Heart right ventricle (tissue), 16 donors: ENCODE data around the gene GFER. TPM values are rescaled to one million over a fixed set of nuclear protein-coding genes. Genes with fewer than 3 reads are reported as not detected.

Experiments used
- ATAC-seq, 8 donors: fragments of 200-7000 bp; cut with Tn5 transposase; one replicate each; pipeline ENCODE4 v1.9.1; 2020; ENCODE audit warnings: mild to moderate bottlenecking in 8 of 8, moderate library complexity in 8 of 8, moderate number of reproducible peaks in 1 of 8
- DNase-seq, 2 donors: peaks; one replicate each; pipeline ENCODE4 v3.0.0-alpha.2; 2020
- H3K27ac ChIP-seq, 10 donors: fragments of 200-600 bp; sonication (generic) in 2 of 10; one replicate each; pipeline versions ENCODE4 v1.5.0 to v1.8.0; 2020 to 2022; ENCODE audit warnings: mild to moderate bottlenecking in 3 of 10
- H3K27me3 ChIP-seq, 7 donors: fragments of 200-600 bp; one replicate each; pipeline ENCODE4 v1.8.0; 2021 to 2022; ENCODE audit warnings: mild to moderate bottlenecking in 2 of 7
- H3K36me3 ChIP-seq, 9 donors: fragments of 200-600 bp; sonication (generic) in 1 of 9; one replicate each; pipeline versions ENCODE4 v1.5.0 to v1.8.0; 2020 to 2022; ENCODE audit warnings: mild to moderate bottlenecking in 2 of 9
- H3K4me1 ChIP-seq, 9 donors: fragments of 200-600 bp; sonication (generic) in 1 of 9; one replicate each; pipeline versions ENCODE4 v1.5.0 to v1.8.0; 2020 to 2022; ENCODE audit warnings: mild to moderate bottlenecking in 4 of 9
- H3K4me3 ChIP-seq, 10 donors: fragments of 200-600 bp; sonication (generic) in 2 of 10; one replicate each; pipeline versions ENCODE4 v1.5.0 to v1.8.0; 2020 to 2022; ENCODE audit warnings: mild to moderate bottlenecking in 7 of 10, moderate library complexity in 2 of 10
- H3K9me3 ChIP-seq, 11 donors: fragments of 200-600 bp in 10 of 11; sonication (generic) in 2 of 11; one replicate each; pipeline versions ENCODE4 v1.5.0 to v1.8.0; 2013 to 2022; ENCODE audit warnings: mild to moderate bottlenecking in 2 of 11, control low read depth in 1 of 11, moderate library complexity in 1 of 11
- WGBS, 2 donors: extraction: QIAGEN DNeasy Blood & Tissue Kit; methylation state at CpG; one replicate each; pipeline ENCODE4 v1.1.7; 2013; ENCODE audit warnings: inconsistent platforms in 1 of 2; 5-methylcytosine and 5-hydroxymethylcytosine counted together
- intact Hi-C, 10 donors: fragments of 100-400 bp; cut with DNase I; formaldehyde crosslinking; loops; one replicate each; pipeline versions ENCODE4 v1.11.1 to v1.14.2; 2022
- polyA plus RNA-seq, 2 donors: library from polyadenylated mRNA; stranded (reverse); fragments of 200-250 nt; gene quantifications; one replicate each; pipeline ENCODE4 v1.2.3, GENCODE V29; 2013
- total RNA-seq, 10 donors: library from RNA; stranded (reverse); fragmentation: NEBNext Ultra II Directional in 3 of 10; extraction: Animal tissue kit (Norgen Biotek cat#: 25700) in 3 of 10; gene quantifications; one replicate each; pipeline versions ENCODE4 v1.2.1 to v1.2.4, GENCODE V29; 2021 to 2023
- TF ChIP-seq, protein P1 (sequence below), 9 donors: fragments of 200-600 bp; sonication (generic) in 2 of 9; IDR thresholded peaks; one replicate each; pipeline versions ENCODE4 v1.5.0 to v1.8.0; 2021 to 2022; ENCODE audit warnings: antibody characterized with exemption in 9 of 9, mild to moderate bottlenecking in 5 of 9, moderate library complexity in 1 of 9
- donor health status: Arrhythmogenic right ventricular cardiomyopathy.
- donor health status: ischemic (EF 13 %, LVEDD 7.1; RV severe dilation, severe dysfunction).
- donor health status: healthy with polysubstance abuse.
- donor health status: DM: no; HTN: yes; CAD: no.
- donor health status: DM: no; HTN: no; CAD: no.
- donor health status: ischemic (EF 25% LVEDD 6.9; RV normal size, moderate dysfunction).
- donor health status: ischemic (EF 25% LVEDD 5.7; RV mildly dilated, moderate dysfunction).
- donor health status: healthy.
- donor health status: DM: yes; HTN: yes; CAD: no.
- donor health status: Ischemic cardiomyopathy.
- donor health status: ischemic (EF 35%, LVEDD 5.7; RV mildly dilated, moderate dysfunction).
- donor health status: nonischemic (EF 11% LVEDD 7.7; RV severe dilation, severe dysfunction).
- donor health status: DM: yes; HTN: yes; CAD: no.
- donor health status: PGD.
- donor health status: ischemic (EF 29% LVEDD 5.4; RV normal size, mild dysfunction).
- donor health status: nonischemic (EF 23%, LVEDD 6.1; RV moderate dilation, normal function).

Gene GFER
- total and polyA plus RNA-seq, 12 donors, result 14.7 to 65.6 (median 24.8) TPM

DNA sequence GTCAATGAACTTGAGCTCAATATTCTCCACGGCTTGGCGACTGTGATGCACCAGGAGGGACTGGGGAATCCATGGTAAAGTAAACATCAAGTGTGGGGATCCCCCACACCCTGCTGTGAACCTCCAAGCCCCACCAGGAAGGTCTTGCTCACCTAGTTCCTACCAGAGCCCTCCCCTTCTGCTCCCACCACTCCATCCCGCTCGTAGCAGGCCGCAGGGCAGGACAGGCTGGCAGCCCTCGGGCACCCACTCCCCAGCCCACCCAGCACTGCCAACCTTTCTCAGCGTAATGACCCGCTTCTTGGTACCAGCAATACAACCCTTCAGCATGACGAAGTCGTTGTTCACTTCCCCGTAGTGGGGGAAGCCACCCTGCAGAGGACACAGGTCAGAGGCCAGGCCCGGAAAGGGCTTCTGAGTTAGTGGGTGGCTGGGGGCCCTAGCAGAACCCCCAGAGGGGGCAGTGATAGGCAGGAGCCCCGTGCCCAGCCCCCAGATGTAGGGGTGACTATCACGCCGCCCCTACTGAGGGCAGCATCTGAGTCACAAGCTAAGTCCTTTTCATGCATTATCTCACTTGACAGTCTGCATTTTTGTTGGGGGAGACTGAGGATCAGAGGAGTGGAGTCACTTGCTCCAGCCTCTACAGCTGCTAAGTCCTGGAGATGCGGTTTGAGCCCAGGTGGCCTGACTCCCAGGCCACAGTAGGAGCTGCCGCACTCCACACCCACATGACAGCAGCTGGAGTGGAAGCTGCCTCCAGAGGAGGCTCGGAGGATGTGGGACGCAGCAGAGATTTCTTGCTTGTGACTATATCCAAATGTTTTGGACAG, 38.2 kb upstream of the GFER start:
- no peak for ATAC-seq
- peaks cover 11 to 29% (median 20%) of the 10 kb centered on the region in 9 donors for H3K4me1 ChIP-seq
- H3K9me3 ChIP-seq, result no peaks in the 10 kb centered on the region
- peaks cover 0 to 6% (median 3%) of the 10 kb centered on the region in 9 donors for H3K36me3 ChIP-seq
- intact Hi-C loops, result no loop called here
- 84 to 86% methylated on average over 19 of the region's 19 CpGs for WGBS, 2 donors
- TF ChIP-seq, protein P1, sequence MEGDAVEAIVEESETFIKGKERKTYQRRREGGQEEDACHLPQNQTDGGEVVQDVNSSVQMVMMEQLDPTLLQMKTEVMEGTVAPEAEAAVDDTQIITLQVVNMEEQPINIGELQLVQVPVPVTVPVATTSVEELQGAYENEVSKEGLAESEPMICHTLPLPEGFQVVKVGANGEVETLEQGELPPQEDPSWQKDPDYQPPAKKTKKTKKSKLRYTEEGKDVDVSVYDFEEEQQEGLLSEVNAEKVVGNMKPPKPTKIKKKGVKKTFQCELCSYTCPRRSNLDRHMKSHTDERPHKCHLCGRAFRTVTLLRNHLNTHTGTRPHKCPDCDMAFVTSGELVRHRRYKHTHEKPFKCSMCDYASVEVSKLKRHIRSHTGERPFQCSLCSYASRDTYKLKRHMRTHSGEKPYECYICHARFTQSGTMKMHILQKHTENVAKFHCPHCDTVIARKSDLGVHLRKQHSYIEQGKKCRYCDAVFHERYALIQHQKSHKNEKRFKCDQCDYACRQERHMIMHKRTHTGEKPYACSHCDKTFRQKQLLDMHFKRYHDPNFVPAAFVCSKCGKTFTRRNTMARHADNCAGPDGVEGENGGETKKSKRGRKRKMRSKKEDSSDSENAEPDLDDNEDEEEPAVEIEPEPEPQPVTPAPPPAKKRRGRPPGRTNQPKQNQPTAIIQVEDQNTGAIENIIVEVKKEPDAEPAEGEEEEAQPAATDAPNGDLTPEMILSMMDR (IDR thresholded peaks at IDR 0.05), result no peak
- H3K27me3 ChIP-seq, result no peaks in the 10 kb centered on the region
- H3K27ac ChIP-seq, result no peak overlapping the region
- H3K4me3 ChIP-seq, result no peak overlapping the region
- no peak for DNase-seq

DNA sequence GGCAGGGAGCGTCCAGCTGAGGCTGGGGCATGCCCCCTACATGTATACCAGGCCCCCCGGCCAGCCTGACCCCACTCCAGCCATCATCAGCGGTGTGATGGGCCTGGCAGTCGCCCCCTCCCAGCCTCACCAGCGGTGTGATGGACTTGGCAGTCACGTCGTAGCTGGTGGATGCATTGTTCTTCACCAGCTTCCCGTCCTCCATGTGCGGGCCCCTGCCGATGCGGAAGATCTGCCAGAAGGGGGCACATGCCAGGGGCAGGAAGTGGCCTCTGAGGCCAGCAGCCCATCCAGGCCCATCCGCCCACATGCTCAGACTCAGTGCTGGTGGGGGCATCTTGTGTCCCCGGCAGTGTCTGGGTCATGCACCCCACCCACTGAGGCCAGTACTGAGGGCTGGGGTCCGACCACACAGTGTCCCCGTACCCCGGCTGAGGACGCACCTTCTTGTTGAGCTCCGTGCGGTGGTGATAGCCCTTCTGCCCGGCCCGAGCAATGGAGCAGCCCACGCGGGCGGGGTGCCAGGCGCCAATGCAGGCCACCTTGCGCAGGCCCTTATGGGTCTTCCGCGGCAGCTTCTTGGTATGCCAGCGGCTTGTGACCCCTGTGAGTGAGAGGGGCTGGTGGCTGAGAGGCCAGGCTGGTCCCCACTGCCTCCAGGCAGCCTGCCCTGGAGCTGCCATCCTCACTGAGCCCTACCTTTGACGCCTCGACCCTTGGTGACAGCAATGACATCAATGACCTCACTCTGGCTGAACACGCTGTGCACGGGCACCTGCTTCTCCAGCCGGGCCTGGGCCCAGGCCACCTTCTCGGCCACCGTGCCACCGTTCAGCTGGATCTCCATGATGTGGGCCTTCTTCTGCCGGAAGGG, 37.3 kb upstream of the GFER start:
- Histone ChIP-seq H3K4me3 (no peak overlapping the region), H3K36me3 (peaks cover 0 to 3% (median 0%) of the 10 kb centered on the region in 9 donors), H3K4me1 (peaks cover 9 to 33% (median 21%) of the 10 kb centered on the region in 9 donors), H3K27me3 (no peaks in the 10 kb centered on the region), H3K27ac (peak overlapping the region in 2 of 10 donors; percentile 10 to 26), H3K9me3 (no peaks in the 10 kb centered on the region)
- intact Hi-C loops, result no loop called here
- TF ChIP-seq, protein P1 (IDR thresholded peaks at IDR 0.05), result no peak
- whole genome bisulfite sequencing, 2 donors, result 79 to 84% methylated on average over 38 of the region's 38 CpGs
- DNase-seq, result no peak
- ATAC-seq, result no peak

DNA sequence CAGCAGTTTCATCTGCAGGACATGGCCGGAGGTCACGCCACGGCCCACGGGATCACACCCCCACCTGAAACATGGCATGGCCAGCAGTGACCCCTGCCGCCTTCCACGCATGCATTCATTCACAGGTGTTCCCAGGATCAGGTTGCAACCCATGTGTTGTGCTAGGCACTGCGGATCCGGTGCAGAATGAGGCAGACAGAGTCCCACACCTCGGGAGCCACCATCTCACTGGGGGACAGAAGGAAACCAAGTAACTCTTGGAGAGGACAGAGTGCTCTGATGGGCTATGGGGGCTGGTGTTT, 36.7 kb upstream of the GFER start:
- peaks cover 3 to 28% (median 15%) of the 10 kb centered on the region in 9 donors for H3K4me1 ChIP-seq
- 90% methylated on average over 9 of the region's 9 CpGs for WGBS, 2 donors
- H3K9me3 ChIP-seq, result no peaks in the 10 kb centered on the region
- intact Hi-C loops, result no loop called here
- ATAC-seq, result no peak
- TF ChIP-seq, protein P1 (IDR thresholded peaks at IDR 0.05), result no peak
- H3K27ac ChIP-seq, result peak overlapping the region in 2 of 10 donors; percentile 10 to 26
- no peak overlapping the region for H3K4me3 ChIP-seq
- H3K36me3 ChIP-seq, result peaks cover 0 to 3% (median 0%) of the 10 kb centered on the region in 9 donors
- no peak for DNase-seq
- H3K27me3 ChIP-seq, result no peaks in the 10 kb centered on the region

DNA sequence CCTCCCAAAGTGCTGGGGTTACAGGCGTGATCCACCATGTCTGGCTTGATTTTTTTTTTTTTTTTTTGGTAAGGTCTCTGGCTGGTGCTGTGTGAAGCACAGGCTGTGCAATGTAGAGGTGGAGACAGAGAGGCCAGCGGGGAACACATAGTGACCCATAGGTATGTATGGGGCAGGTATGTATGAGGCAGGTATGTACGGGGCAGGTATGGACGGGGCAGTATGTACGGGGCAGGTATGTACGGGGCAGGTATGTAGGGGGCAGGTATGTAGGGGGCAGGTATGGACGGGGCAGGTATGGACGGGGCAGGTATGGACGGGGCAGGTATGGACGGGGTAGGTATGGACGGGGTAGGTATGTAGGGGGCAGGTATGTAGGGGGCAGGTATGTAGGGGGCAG, 34.5 kb upstream of the GFER start:
- H3K4me1 ChIP-seq, result peaks cover 0 to 37% (median 12%) of the 10 kb centered on the region in 9 donors
- H3K27me3 ChIP-seq, result no peaks in the 10 kb centered on the region
- no peak overlapping the region for H3K4me3 ChIP-seq
- DNase-seq (no peak), ATAC-seq (no peak)
- intact Hi-C loops, result no loop called here
- no peak overlapping the region for H3K27ac ChIP-seq
- 93 to 95% methylated on average over 9 to 11 of the region's 11 CpGs for WGBS, 2 donors
- H3K36me3 ChIP-seq, result peaks cover 0 to 7% (median 0%) of the 10 kb centered on the region in 9 donors
- TF ChIP-seq, protein P1 (IDR thresholded peaks at IDR 0.05), result no peak
- no peaks in the 10 kb centered on the region for H3K9me3 ChIP-seq
